Colon (tissue), 2 donors: ENCODE data around the gene LDLRAD4.
"Not testable (repeated sequence)": the region's sequence is repeated elsewhere in the genome, so short reads cannot be mapped to it uniquely, and the experiment has no call there.

Experiments used
- FAIRE-seq: peaks from 2 replicates; lab custom pipeline; 2012; peaks lifted over from hg19 to GRCh38; lab: Jason Lieb, UNC
- donor health status: control.
- donor health status: control.

Gene LDLRAD4

DNA sequence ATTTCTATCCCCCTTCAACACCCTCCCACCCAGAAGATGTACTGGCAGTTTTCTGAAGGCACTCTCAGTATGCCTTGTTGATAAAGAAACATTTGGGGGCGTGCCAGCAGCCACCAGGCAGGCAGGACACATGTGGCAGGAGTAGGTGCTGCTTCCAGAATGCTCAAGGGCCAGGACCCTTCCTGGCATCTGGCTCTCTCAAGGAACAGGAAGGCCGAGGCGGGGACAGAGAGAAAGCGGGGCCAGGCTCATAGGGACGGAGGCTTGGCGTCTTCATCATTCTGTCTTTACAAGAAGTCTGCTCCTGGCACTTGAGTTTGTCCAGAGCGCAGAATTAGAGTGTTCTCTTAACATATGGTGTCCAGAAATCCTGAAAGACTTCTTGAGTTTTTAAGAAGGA lies 386.2 kb downstream of the LDLRAD4 start:
- FAIRE-seq: no peak

DNA sequence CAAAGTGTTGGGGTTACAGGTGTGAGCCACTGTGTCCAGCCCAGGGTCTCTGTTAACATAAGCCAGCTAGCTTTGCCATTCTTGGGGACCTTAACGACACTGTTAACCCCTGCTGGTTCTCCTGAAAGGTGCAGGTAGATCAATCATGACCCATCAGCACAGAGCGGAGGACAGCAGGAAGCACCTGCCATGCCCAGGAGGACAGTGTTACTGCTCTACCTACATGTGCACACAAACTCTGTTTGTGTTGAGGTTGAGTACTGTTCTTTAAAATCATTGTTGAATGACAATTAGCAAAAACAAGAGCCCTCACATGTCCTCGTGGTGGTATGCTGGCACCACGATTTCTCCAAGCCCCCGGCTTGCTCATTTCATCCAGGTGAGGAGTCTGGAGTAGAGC lies 386.9 kb downstream of the LDLRAD4 start:
- FAIRE-seq: no peak

DNA sequence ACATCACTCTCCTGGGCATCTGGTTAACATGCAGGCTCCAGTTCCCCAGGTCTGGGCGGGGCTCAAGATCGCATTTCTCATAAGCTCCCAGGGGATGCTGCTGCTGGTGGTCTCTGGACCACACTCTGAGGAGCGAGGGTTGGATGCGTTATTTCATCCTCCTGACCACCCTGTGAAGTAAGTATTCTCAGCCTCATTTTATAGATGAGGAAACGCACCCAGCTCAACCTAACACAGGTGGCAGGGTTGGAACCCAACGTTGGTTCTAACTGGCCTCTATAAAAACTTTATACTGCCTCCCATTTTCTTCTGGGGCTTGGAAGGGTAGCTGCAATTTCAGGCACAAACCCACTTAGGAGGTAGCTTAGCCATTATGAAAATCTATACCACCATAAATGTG lies 387.3 kb downstream of the LDLRAD4 start:
- no peak for FAIRE-seq

DNA sequence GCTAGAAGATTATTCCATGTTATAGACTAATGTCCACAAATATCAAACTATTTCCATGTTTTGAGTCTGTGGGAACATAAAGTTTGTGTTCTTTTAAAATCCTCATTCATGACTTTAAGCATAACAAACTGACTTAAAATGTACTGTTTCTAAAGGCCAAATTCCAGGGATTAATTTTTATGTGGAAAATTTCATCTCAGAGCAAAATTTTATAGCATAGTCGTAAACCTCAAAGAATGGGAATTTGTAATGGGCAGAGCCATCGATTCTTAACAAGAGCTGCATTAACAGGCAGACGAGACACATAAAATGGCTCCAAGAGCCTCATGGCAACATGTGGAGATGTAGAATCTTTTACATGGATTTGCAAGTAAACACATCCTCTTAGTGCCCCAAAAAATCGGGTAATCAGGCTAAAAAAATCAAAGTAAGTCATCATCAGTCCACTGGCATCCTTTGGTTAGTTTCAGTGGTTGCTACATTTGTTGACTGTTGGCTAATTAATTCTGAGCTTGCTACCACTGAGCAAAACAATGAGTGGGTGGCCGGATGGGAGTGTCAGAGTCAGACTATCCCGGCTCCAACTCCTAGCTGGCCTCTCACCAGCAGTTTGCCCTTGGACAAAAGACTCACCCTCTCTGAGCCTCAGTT lies 388.2 kb downstream of the LDLRAD4 start:
- no peak for FAIRE-seq

DNA sequence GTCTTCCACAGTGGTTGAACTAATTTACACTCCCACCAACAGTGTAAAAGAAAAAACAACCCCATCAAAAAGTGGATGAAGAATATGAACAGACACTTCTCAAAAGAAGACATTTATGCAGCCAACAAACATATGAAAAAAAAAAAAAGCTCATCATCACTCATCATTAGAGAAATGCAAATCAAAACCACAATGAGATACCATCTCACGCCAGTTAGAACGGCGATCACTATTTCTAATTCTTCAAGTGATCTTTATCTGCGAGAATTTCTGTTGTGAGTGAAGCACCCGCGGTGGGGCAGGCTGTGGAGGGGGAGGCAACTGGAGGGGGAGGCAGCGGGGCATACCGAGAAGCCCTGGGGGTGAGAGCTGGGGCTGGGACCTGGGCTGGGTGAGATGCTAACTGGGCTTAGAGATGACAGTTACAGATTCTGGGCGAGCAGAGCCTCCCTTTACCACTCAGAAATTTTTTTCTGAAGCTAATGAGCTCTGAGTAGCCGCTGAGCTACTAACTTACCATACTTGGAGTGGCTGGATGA lies 389.5 kb downstream of the LDLRAD4 start:
- FAIRE-seq: not testable (repeated sequence)

DNA sequence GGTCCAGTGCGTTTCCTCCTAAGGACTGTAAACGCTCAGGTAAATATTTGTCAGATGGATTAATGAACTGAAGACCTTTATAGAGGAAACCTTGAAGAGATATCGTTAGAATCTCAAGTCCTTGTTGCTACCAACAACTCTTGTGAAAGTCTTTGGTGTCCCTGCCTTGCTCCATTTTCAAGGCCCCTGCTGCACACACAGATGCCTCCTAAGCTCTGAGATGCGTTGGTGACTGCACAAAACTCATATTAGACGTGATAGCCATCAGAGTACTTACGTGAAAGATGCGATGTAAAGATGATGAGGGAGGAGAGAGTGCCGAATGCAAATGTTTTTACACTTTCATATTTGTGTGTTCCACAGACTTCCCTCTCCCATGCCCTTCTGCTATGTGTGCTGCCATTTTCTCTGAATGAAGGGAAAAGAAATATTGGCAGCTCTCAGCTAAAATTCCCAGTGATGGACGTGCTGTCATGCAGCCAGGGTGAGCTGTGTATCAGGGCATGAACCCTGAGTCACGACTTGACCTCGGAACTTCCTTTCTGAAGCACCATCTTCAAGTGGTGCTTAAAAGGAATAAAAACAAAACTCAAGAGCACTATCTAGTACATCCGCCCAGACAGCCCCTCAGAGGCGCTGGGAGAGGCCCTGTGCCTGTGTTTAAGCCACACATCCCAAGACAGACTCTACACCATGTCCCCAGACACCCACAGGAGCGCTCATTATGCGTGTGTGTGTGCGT lies 390.4 kb downstream of the LDLRAD4 start:
- no peak for FAIRE-seq

DNA sequence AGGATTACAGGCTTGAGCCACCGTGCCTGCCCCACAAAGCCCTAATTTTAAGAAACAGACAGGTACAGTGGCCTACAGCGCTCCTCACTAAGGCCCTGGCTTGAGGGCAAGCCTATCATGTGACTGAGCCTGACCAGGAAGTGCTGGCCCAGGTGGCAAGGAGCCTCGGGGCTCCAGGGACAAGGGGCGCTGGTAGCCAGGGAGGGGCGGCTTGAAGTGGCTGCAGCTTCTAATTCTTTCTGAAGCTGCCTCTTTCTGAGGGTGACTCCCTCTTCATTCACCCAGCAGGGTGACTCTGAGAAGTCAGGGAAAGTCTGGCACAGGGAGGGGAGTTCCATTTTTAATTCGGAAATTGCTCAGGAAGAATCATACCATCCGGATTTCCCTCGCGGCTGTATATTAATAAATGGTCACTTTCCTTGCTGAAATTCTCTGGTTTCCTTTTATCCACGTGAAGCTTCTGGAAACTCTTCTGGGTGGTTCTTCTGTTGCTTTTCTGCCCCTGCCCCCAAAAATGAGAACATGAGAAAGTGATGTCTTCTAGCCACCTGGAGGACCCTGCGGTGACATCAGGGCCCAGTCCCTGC lies 392.1 kb downstream of the LDLRAD4 start:
- FAIRE-seq: no peak

DNA sequence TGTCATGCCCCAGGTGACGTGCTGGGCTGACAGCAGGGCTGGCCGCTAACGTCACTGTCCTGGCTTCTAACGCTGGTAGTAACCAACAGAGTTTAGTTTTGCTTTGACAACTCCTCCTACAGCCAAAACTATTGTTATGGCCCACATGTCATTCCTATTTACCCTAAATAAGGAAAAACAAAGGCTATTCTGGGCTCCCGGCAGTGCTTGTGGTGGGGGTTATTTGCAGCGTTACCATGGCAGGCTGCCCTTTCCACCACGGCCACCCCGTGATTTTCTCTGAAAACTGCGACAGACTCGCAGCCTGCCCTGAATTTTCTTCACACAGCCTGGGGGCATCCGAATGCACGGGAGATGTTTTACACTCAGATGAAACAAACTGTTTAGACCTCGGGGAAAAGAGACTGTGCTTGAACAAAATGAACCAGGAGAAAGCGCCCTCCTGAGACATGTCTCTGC lies 392.6 kb downstream of the LDLRAD4 start:
- no peak for FAIRE-seq

DNA sequence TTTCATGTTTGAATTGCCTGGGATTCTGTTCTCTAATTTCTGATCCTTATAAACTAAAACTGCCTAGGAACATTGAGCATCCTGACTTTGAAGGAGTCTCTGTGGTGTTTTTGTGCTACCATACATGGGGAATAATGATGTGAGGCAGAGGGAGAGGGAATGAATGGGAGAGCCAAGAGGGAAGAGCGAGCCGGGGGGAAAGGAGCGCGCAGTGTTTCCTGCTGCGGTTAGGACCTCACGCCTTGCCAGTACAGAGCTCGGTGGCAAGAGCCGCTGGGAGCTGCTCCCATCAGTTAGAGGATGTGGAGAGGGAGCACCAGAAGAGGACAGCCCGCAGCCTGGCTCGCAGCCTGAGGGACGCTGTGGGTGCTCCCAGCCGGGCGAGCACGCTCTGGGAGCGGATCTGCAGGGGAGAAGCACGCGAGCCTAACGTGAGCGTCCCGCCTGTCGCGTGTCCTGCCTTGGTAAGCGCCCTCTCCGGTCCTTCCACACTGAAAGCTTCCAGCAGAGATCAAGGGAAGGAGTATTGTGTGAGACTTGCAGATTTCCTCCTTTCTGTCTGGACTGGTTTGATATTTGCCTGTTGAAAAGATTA lies 393.1 kb downstream of the LDLRAD4 start:
- FAIRE-seq: no peak

DNA sequence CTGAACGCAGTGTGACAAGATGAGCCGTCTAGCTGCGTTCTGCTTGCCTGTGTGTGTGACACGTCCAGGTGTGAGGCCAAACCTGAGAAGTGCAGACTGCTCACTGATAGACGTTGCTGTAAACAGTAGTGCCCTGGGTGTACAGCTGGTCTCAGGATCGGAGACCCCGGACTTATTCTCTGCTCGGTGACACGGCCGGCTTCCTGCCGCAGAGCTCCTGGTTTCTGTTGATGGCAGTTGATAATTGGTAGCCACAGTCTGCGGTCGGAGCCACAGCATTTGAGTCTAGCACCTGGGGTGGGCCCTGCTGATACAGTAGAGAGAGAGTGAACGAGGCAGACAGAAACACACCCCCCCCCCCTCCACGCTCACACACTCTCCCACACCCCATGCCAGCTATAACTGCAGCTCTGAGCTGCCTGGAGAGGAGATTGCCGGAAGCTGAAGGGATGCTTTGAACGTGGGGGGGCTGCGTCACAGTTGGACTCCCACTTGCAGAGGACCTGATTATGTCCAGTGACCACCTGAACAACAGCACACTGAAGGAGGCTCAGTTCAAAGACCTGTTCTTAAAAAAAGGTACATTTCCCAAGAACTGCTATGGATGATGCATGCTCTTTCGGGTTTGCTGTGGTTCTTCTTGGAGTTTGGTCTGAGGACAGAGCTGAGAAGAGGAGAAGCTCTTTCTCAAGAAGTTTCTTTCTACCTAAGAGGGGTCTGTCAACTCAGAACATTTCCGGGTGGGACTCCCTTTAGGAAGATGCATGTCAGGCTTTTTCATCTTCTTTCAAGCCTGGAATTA lies 393.8 kb downstream of the LDLRAD4 start:
- no peak for FAIRE-seq

DNA sequence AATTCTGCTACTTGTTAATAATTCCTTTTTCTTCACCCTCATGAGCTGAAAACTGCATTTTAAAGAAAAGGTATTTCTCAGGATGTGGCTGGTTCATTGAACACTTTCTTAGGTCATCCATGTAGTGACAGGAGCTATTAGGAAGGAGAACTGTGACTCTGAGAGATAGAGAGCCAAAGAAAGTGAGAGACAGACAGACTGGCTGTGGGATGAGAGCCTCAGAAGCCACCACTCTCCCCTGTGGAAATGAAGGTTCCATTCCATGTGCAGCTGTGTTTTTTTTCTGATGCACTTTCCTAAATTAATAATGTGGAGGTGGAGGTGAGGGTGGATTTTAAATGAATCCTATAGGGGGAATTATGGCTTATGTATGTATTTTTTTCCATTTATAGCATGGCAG lies 394.5 kb downstream of the LDLRAD4 start:
- no peak for FAIRE-seq

DNA sequence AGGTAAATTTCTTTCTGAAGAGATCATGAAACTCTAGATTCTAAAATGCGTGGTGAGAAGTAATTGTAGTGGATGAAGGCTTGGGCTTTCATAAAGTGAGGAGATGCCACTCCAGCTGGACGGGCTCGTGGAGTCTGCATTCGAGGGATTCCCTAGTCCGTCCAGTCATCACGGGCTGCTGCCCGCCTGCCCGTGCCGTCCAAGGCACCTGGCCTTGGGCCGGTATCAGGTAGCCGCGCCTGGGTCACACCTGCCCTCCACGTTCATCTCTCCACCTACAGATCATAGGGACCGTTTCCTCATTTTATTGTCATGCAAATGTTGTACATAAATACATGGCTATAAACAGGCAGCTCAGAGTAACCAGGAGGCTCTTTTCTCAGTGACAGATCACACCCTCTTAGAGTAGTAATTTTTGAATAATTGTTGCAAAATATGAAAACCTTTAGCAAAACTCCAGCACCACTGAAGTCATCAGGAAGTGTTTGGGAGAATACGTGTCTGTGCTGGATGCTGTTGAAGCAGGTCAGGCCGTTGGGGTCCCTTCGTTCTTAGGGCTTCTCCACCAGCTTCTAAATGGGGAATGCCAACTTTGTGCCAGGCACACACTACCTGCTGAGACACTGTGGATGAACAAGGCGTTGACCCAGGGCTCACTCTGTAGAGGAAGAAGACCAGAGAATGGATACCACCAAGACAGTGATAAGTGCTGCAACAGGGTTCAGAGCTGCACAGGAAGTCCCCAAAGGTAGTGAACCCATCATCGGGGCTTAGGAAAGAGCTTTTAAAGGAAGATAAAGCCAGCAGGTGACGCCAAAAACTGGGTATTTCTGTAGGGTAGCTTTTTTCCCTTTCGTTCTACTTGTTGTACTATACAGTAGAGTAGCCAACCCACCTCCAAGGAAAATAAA lies 395.3 kb downstream of the LDLRAD4 start:
- no peak for FAIRE-seq

DNA sequence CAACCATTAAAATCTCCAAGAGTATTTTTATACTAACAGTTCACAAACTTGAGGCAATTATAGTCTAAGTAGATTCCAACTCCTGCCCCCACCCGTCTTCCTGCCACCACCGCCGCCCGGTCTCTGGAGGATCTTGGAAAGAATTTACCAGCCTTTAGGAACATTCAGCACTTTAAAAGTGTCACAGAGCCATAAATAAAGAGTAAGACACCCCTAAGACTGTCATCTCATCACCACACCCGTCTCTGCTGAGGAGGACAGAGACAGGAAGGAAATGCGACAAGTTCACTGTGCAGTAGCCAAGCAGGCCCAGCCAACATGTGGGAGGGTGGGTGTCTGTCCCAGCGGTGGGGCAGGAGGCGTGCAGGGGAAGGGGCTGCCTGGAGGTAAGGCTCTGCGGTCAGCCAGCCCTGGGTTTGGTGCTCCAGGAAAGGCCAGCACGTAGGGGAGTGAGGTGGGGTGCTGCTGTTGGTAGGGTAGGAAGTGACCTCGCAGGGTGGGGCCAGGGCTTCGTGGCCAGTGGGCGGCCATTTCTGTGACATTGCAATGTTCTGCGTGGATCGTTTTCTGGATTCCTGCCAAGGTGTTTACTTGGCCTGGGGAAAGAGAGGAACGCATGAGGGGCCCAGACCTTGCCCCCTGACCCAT lies 396.2 kb downstream of the LDLRAD4 start:
- no peak for FAIRE-seq

DNA sequence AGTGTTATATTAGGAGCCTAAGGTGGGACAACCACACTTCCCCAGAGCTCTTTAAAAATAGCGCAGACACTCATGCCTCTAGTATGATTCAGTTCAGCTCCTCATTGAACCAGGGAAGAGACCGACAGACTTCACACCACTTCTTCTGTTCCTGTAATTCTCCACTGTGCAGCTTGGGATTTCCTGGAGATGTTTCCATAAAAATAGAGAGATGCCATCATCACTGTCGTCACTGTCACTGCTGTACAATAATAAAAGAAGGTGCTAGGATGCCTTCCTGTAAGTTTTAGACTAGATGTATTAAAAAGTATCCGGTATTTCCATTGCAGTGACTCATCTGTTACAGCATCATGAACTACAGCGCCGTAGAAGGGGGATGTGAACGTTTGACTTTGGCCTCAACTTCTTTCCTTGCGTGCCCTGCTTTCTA lies 396.9 kb downstream of the LDLRAD4 start:
- FAIRE-seq: no peak

DNA sequence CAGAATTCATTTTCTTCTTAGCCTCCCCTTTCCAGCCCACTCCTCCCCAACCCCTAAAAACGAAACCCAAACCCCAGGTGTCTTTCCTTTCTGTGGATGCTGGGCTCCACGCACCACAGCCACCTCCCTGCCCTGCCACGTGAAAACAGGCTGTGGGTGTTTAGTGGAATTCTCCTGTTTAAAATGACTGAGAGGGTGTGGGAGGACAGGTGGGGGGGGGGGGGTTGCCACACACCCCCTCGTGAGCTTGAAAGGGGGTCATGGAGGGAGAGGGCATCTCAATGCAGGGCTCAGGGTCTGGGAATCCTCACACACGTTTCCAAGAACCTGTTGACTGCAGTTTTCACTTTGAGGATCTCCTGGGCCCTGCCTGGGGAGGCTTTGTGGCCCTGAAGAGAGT lies 397.5 kb downstream of the LDLRAD4 start:
- FAIRE-seq: no peak

DNA sequence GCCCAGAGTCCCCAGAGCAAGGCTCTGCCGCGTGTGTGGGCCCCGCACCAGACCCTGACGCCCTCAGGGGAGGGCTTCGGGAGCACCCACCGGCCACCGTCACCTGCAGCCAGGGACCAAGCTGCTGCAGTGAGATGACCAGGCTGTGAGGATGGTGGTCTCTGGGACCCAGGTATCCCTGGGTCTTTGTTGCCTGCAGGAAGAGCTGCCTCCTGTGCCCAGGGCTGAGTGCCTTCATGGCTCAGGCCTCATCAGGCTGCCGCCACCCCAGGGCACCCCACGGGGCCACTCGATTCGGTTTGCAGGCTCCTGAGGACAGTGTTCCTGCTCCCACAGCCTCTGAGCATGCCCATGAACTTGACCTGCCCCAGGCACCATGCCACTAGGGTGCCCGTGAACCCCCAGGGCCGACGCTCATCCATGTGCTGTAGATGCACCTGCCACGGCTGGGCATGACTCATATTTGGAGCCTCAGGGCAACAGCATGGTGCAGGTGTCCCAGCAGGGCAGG lies 398.0 kb downstream of the LDLRAD4 start:
- FAIRE-seq: no peak

DNA sequence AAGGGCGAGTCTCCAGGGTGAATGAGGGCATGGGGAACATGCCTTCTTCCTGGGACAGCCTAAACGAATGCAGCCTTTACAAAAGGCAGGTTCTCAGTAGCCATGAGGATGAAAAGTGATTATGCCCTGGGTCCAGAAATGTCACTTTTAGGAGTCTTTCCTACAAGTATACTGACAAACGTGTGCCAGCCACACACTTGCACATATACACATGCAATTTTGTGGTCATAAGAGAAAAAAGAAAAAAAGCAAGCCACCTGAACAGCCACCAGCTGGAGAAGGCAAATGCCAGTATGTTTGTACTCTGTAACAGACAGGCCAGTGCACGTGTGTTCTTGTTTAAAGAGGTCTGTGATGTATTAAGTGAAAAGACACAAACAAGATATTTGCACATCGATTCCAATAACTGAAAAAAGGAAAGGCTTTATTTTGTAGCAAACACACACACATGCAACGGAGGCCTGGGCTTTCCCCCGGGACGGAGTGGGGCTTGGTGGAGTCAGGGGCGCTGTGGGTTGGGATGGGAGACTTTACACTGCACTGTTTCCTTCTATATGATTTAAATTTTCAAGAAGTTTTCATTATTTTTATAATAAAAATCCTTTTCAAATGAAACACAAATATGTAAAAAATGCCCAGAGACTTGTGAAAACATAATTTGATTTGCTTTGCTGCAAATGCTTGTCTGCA lies 399.4 kb downstream of the LDLRAD4 start:
- FAIRE-seq: no peak

DNA sequence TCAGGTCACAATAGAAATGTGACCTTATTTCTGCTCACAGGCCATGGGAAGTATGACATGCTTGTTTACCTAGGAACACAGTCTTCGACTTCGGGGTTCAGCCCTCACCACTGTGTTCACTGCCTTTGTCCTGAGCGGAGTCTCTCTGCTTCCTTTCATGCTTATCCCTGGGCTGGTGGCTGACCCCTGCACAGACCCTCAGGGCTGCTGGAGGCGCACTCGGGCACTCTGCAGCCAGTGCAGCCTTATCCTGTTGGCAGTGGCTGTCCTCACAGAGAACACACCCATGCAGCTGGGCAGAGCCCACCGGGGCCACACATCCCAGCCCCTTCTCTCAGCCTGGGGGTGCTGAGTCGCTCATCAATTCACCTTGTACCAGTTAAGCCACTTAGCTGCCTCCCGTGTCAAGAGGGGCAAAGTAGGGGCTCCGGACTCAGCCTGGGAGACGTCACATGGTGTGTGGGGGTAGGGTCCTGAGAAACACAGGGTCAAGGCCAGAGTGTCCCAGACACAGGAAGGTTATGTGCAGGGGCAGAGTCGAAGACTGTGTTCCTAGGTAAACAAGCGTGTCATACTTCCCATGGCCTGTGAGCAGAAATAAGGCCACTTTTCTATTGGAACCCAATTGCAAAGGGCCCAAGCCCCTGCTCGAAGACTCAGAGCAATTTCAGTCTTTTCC lies 400.3 kb downstream of the LDLRAD4 start:
- no peak for FAIRE-seq
